ENCODE data around the gene LRRC7. TPM values are rescaled to one million over a fixed set of nuclear protein-coding genes. Genes with fewer than 3 reads are reported as not detected.

The LRRC7 gene
- polyA plus RNA-seq, 1 donor from 2014 or later = 141 TPM

DNA sequence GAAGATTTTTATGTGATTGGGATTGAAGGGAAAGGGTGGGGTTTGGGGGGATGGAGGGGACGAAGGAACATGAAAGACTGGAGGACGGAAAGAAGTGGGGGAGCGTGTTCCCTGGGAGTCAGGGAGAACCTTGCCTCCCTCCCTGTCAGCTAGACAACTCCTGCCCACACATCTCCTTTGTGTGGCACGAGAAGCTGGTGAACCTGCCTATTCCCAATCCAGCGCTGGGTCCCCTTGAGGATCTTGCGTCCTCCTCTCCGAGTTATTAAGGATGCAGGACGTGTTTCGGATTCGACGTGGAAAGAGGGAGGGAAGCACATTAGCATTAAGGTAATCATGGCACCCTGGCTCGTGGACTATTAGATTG lies 1.4 kb downstream of the LRRC7 start:
- no peaks in the 10 kb centered on the region for H3K9me3 ChIP-seq (ENCODE audit: low read length)
- no peaks in the 10 kb centered on the region for H3K9me2 ChIP-seq (ENCODE audit: insufficient read depth, low read length)
- no peak overlapping the region for H3K4me2 ChIP-seq (ENCODE audit: low read length)
- no peaks in the 10 kb centered on the region for H4K20me1 ChIP-seq (ENCODE audit: insufficient read depth)
- no peaks in the 10 kb centered on the region for H3K36me3 ChIP-seq (ENCODE audit: insufficient read depth, low read length)
- peaks cover 2% of the 10 kb centered on the region for H3F3A ChIP-seq (ENCODE audit: insufficient read depth, low read length, poor library complexity, severe bottlenecking)
- peak overlapping the region; percentile 88 for H3K9ac ChIP-seq (ENCODE audit: low read length)
- peaks cover 48% of the 10 kb centered on the region for H3K79me2 ChIP-seq (replicated peaks; ENCODE audit: insufficient read depth, low read length)
- TF ChIP-seq POLR2AphosphoS5 (IDR thresholded peaks at IDR 0.05) = peak; percentile 31
- no peak for TF ChIP-seq MXI1 (conservative IDR thresholded peaks at IDR 0.05; ENCODE audit: poor library complexity, severe bottlenecking)
- TF ChIP-seq, protein P1, sequence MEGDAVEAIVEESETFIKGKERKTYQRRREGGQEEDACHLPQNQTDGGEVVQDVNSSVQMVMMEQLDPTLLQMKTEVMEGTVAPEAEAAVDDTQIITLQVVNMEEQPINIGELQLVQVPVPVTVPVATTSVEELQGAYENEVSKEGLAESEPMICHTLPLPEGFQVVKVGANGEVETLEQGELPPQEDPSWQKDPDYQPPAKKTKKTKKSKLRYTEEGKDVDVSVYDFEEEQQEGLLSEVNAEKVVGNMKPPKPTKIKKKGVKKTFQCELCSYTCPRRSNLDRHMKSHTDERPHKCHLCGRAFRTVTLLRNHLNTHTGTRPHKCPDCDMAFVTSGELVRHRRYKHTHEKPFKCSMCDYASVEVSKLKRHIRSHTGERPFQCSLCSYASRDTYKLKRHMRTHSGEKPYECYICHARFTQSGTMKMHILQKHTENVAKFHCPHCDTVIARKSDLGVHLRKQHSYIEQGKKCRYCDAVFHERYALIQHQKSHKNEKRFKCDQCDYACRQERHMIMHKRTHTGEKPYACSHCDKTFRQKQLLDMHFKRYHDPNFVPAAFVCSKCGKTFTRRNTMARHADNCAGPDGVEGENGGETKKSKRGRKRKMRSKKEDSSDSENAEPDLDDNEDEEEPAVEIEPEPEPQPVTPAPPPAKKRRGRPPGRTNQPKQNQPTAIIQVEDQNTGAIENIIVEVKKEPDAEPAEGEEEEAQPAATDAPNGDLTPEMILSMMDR (IDR thresholded peaks at IDR 0.05; ENCODE audit: poor library complexity, severe bottlenecking) = no peak
- H2AFZ ChIP-seq (ENCODE audit: low read depth, low read length) = peak overlapping the region; percentile 40
- H3K27ac ChIP-seq (ENCODE audit: low read length) = peak overlapping the region; percentile 93
- H3K27me3 ChIP-seq (ENCODE audit: insufficient read depth, low read depth, low read length) = peaks cover 6% of the 10 kb centered on the region
- peak overlapping the region; percentile 85 for H3K4me3 ChIP-seq (ENCODE audit: low read length)

DNA sequence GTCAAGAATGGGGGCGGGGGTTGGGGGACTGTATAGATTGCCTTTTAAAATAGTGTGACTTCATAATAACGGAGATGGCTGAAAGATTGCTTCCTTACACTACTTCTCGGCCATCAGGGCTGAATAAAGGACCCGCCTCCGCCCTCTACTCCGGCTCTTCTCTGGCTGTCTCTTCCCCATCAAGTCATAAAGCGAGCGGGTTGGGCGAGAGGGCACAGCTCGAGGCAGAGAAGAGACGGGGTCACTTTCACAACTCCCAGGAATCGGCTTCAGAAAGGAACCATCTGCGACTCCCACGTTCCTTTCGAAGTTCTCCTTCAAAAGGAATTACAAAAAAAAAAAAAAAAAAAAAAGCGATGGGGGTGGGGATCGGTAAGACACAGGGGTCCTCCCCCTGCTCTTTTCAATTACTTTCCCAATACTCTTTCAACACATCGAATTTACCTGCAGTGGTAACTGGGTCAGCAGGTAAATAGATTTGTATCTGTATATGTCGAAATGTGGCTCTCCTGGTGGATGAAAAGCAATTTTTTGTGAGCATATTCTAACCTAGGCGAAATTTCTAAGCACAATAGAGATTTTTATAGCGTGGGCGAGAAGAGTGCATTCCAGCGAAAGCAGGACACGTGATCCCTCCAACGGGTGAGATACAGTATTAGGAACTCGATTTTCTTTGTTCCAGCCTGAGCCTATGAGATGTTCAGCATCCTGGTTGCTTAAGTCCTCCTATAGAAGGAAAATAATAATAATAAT lies 2.0 kb downstream of the LRRC7 start:
- H3K79me2 ChIP-seq (replicated peaks; ENCODE audit: insufficient read depth, low read length) = peaks cover 54% of the 10 kb centered on the region
- no peaks in the 10 kb centered on the region for H3K9me3 ChIP-seq (ENCODE audit: low read length)
- H3K27ac ChIP-seq (ENCODE audit: low read length) = peak overlapping the region; percentile 93
- H4K20me1 ChIP-seq (ENCODE audit: insufficient read depth) = no peaks in the 10 kb centered on the region
- TF ChIP-seq EP300 (conservative IDR thresholded peaks at IDR 0.05; ENCODE audit: poor library complexity, severe bottlenecking) = no peak
- peak; percentile 11 for TF ChIP-seq POLR2AphosphoS5 (IDR thresholded peaks at IDR 0.05)
- TF ChIP-seq RAD21 (conservative IDR thresholded peaks at IDR 0.05) = peak; percentile 24
- TF ChIP-seq, protein P2, sequence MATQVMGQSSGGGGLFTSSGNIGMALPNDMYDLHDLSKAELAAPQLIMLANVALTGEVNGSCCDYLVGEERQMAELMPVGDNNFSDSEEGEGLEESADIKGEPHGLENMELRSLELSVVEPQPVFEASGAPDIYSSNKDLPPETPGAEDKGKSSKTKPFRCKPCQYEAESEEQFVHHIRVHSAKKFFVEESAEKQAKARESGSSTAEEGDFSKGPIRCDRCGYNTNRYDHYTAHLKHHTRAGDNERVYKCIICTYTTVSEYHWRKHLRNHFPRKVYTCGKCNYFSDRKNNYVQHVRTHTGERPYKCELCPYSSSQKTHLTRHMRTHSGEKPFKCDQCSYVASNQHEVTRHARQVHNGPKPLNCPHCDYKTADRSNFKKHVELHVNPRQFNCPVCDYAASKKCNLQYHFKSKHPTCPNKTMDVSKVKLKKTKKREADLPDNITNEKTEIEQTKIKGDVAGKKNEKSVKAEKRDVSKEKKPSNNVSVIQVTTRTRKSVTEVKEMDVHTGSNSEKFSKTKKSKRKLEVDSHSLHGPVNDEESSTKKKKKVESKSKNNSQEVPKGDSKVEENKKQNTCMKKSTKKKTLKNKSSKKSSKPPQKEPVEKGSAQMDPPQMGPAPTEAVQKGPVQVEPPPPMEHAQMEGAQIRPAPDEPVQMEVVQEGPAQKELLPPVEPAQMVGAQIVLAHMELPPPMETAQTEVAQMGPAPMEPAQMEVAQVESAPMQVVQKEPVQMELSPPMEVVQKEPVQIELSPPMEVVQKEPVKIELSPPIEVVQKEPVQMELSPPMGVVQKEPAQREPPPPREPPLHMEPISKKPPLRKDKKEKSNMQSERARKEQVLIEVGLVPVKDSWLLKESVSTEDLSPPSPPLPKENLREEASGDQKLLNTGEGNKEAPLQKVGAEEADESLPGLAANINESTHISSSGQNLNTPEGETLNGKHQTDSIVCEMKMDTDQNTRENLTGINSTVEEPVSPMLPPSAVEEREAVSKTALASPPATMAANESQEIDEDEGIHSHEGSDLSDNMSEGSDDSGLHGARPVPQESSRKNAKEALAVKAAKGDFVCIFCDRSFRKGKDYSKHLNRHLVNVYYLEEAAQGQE (IDR thresholded peaks at IDR 0.05; ENCODE audit: borderline replicate concordance) = peak; percentile 71
- no peak for TF ChIP-seq MXI1 (conservative IDR thresholded peaks at IDR 0.05; ENCODE audit: poor library complexity, severe bottlenecking)
- peaks cover 6% of the 10 kb centered on the region for H3K27me3 ChIP-seq (ENCODE audit: insufficient read depth, low read depth, low read length)
- H3K9ac ChIP-seq (ENCODE audit: low read length) = peak overlapping the region; percentile 88
- H3K4me3 ChIP-seq (ENCODE audit: low read length) = peak overlapping the region; percentile 85
- H3K9me2 ChIP-seq (ENCODE audit: insufficient read depth, low read length) = no peaks in the 10 kb centered on the region
- peaks cover 2% of the 10 kb centered on the region for H3F3A ChIP-seq (ENCODE audit: insufficient read depth, low read length, poor library complexity, severe bottlenecking)
- peak overlapping the region; percentile 21 for H3K4me2 ChIP-seq (ENCODE audit: low read length)
- H3K36me3 ChIP-seq (ENCODE audit: insufficient read depth, low read length) = no peaks in the 10 kb centered on the region
- peak overlapping the region; percentile 40 for H2AFZ ChIP-seq (ENCODE audit: low read depth, low read length)

DNA sequence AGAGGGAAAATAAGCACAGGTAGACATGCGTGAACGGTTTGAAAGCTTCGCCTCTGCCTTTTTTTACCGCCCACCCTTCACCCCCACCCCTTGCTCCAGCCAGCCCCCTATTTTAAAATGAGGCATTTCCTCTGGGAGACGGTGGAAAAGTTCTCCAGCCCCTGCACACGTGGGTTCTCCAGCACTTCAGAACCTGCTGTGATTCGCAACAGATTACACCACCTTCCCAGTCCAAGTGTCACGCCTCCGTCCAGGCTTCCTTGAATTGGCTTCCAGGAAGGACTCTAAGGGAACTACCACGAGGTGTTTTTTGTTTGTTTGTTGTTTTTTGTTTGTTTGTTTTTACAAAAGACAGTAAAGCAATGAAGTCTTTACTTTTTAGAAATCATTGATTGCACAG lies 2.6 kb downstream of the LRRC7 start:
- peak overlapping the region; percentile 88 for H3K9ac ChIP-seq (ENCODE audit: low read length)
- peak overlapping the region; percentile 85 for H3K4me3 ChIP-seq (ENCODE audit: low read length)
- H2AFZ ChIP-seq (ENCODE audit: low read depth, low read length) = no peak overlapping the region
- peak overlapping the region; percentile 93 for H3K27ac ChIP-seq (ENCODE audit: low read length)
- peaks cover 6% of the 10 kb centered on the region for H3K27me3 ChIP-seq (ENCODE audit: insufficient read depth, low read depth, low read length)
- peak overlapping the region; percentile 69 for H3K4me2 ChIP-seq (ENCODE audit: low read length)
- H3K79me2 ChIP-seq (replicated peaks; ENCODE audit: insufficient read depth, low read length) = peaks cover 60% of the 10 kb centered on the region
- H3K9me3 ChIP-seq (ENCODE audit: low read length) = no peaks in the 10 kb centered on the region
- H4K20me1 ChIP-seq (ENCODE audit: insufficient read depth) = no peaks in the 10 kb centered on the region
- H3K9me2 ChIP-seq (ENCODE audit: insufficient read depth, low read length) = no peaks in the 10 kb centered on the region
- H3F3A ChIP-seq (ENCODE audit: insufficient read depth, low read length, poor library complexity, severe bottlenecking) = peaks cover 2% of the 10 kb centered on the region
- H3K36me3 ChIP-seq (ENCODE audit: insufficient read depth, low read length) = no peaks in the 10 kb centered on the region
- peak; percentile 79 for TF ChIP-seq MXI1 (conservative IDR thresholded peaks at IDR 0.05; ENCODE audit: poor library complexity, severe bottlenecking)
- no peak for TF ChIP-seq EP300 (conservative IDR thresholded peaks at IDR 0.05; ENCODE audit: poor library complexity, severe bottlenecking)
- TF ChIP-seq RAD21 (conservative IDR thresholded peaks at IDR 0.05) = no peak
- no peak for TF ChIP-seq EZH2 (IDR thresholded peaks at IDR 0.05; ENCODE audit: borderline replicate concordance, insufficient read depth, low read length, poor library complexity, severe bottlenecking)
- TF ChIP-seq POLR2AphosphoS5 (IDR thresholded peaks at IDR 0.05) = no peak

All from neural cell (in vitro differentiated cells).